HPDE6-E6E7 (cell line): Measurements from ENCODE around the gene MXRA5.
"Not testable (repeated sequence)": the region's sequence is repeated elsewhere in the genome, so short reads cannot be mapped to it uniquely, and the experiment has no call there.

Experiments used
- DNase-seq: peaks from one replicate; pipeline ENCODE4 v3.0.0; 2011; ENCODE audit warnings: missing footprints; ENCODE audit errors: extremely low spot score

The MXRA5 gene

DNA sequence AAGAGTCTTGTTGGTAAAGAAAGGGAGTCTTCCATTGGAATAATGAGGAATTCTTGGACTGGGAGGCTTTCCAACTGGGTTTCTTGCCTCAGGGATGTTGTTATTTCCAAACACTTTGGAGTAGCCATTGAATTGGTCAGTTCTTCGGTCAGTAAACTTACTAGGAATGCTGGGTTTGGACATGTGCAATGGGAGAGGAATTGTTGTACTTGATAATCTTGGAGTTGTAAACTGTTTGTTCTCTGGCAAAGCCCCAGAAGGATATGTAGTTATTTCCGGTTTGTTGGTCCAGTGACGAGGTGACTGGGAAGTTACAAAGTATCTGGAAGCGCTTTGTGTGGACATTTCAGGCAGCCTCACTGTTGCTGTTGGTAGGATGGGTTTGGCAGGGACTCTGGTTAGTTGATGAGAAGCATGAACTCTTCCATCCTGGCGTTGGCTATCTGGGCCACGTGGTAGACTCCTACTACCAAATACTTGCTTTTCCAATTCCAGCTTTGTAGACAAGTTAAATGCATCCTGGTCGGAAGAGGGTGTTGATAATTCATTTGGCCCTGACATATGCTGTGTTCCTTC is 25.9 kb downstream of the MXRA5 start:
- DNase-seq: no peak

DNA sequence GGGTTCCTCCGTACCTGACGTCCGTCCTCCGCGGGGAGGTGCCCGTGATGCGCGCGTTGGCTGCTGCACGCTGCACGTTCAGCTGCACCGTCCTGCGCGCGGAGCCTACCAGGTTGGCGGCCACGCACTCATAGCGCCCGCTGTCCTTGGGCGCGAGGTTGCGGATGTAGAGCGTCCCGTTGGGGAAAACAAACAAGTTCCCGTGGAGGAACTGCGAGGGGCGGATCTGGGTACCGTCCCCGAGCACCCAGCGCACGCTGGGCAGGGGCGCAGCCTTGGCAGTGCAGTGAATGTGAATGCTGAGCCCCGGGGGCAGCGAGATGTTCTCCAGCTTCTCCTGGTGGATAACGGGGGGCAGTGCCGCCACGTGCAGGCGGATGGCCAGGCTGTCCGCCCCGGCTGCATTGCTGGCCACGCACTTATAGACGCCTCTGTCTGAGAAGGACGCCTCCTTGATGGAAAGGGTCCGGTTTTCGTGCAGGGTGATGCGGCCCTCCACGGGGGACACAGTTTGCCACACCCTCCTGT is 29.2 kb downstream of the MXRA5 start:
- no peak for DNase-seq

DNA sequence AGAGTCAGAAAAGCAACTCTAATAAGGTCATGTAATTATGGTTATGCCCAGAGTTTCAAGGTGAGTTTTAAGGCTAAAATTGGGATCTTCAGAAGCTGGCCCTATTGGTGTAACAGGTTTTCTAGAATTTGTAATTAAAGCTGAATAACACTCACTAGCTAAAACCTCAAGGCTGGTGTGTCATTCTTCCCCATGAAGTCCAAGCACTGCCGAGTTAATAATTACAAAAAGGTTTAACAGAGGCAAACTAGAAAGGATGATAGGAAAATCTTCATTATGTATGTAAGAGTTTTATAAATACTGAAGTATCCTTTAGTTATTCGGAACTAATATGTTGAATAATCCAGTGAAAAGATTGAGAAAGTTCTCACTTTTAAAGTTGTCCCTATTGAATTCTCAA is 34.3 kb downstream of the MXRA5 start:
- DNase-seq: no peak

DNA sequence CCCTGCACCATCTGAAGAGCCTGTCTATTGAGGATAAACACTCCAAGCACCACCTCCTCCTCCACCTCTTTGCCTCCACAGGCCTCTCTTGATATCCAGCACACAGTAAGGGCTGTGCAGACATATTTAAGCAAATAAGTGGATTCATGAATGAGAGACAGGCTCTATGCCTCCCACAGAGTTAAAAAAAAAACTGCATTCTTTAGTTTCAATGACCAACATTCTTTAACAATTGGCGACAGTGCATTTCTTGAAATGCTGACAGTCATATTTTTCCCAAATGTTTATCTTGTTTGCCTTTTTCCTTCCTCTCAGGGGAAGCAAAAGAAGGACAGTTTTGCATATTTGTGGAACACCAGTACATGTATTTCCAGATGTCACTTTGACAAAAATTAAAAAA is 38.6 kb downstream of the MXRA5 start:
- no peak for DNase-seq

DNA sequence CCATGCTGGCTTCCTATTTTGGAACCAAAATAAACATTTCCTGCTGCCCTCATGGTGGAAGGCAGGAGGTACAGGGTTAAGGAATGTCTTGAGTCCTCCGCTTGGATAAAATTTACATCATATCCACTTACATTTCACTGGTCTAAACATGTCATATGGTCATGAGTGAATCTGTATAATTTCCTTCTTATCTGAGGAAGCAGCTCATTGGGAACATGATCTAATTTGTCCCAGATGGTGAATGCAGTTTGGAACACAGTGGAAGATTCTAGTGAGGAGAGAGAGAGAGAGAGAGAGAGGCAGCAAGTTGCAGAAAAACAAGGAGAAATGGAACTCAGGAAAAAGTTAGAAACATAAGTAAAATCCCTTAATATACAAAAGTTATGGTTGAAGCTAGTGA is 46.8 kb downstream of the MXRA5 start:
- no peak for DNase-seq

DNA sequence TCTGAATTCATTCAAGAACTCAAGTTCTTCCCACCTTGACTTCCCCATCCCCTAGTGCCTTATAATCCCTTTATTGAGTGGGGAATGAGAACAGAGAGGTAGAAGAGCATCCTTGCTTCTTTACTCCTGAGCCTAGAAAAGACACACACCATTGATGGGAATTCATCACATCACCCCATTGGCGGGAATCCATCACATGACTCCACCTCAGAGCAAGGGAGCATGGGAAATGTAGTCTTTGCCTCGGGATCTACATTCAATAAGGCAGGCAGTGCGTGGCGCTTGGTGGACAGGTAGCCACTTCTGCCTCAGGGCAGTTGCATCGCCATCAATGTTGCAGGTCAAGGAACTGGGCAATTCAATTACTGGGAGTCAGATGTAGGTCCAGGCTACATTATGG is 50.7 kb downstream of the MXRA5 start:
- DNase-seq: no peak

DNA sequence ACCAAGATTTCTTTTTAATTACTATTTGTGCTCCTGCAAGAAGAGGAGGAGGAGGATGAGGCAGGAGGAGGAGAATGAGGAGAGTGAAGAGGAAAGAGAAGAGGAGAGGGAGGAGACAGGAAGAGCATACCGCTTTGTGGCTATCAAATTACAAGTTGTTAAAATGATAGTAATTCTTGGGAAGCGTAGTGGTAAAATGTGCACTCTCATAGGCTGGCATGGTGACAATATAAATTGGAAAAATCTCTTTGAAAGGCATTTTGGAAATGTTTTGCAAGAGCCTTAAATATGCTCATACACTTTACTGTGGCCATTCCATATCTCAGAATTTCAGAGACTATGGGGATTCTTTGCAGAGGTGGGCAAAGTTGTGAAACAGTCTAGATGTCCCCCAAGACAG is 53.2 kb downstream of the MXRA5 start:
- no peak for DNase-seq

DNA sequence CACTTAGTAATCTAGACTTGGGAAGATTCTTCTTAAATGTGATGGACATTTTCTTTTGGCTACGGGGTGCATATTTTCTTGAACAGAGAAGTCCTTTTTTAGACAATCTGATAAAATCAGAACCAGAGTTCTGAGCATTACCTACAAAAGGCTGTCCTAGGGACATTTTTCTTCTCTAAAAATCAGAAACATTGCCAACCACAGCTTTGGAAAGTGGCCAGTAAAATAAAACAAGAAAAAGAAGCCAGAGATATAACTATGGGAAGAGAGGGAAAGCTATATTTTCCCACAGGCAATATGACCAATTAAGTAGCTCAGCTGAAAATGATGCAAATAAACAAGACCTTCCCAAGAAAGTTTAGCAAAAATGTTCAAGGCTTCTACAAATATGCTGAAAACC is 55.9 kb downstream of the MXRA5 start:
- DNase-seq: no peak

DNA sequence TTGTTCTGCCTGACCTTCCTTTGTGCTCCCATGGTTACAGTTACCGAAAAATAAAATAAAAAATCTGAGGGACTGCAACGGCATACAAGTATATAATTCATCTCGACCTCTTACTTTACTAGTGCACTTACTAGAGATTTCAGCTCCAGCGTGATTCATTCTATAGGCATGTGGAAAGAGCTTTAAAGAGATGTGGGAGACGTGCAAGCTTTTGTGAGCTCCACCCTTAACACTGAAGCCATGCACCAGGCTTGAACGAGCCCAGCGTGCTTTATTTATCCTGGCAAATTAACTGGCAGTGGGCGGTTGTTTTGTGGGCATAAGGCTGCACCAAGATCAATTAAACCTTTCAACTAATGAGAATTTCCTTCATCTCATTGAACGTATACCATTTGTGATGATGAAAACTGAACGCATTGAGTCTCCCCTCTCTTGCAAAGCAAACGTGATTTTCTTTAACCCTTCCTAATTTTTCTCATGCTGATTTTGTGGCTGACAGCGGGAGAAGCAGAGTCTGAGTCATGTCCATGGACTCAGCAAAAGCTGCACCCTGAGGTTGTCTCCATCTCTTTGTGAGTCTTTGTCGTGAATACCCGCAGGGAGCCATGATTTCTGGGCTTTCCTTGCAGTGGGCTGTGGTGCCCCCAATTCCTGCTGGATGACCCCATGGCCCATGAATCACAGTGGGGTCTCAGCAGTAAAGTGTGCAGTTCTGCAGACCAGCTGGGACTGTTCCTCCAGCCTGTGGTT is 60.1 kb downstream of the MXRA5 start:
- no peak for DNase-seq

DNA sequence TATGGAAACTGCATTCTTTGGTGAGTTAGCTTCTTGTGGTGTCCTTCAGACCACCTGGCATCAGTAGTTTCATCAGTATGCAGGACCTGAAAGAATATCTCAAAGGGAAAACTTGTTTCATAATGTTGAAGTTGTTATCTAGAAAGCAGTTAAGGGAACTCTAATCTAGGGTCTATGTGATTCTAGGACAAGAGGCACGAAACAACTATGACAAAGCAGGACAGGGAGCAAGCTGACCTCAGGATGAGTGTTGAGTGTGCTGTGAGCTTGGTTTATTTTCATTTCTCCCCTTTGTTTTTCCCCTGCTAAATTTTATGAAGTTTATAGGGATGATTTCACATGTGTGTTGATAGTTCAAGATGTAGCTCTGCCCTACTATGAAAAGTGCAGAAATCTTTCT is 65.7 kb downstream of the MXRA5 start:
- DNase-seq: no peak

DNA sequence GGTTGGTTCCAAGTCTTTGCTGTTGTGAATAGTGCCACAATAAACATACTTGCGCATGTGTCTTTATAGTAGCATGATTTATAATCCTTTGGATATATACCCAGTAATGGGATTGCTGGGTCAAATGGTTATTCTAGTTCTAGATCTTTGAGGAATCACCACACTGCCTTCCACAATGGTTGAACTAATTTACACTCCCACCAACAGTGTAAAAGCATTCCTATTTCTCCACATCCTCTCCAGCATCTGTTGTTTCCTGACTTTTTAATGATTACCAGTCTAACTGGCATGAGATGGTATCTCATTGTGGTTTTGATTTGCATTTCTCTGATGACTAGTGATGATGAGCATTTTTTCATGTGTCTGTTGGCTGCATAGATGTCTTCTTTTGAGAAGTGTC is 72.8 kb downstream of the MXRA5 start:
- not testable (repeated sequence) for DNase-seq

DNA sequence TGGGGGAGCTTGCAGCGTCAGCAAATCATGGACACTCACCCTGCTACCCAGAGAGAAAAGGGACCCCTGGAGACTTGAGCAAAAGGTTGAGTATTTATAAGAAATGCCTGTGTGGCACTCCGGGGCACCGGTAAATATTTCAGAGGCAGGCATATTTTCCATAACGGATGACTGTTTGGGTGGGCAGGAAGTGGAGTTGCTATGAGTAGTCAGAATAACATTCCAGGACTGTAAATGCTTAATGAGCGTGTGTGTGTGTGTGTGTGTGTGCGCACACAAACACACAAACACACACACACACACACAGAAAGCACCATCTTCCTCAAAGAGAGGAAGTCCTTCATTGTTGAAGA is 74.6 kb downstream of the MXRA5 start:
- no peak for DNase-seq

DNA sequence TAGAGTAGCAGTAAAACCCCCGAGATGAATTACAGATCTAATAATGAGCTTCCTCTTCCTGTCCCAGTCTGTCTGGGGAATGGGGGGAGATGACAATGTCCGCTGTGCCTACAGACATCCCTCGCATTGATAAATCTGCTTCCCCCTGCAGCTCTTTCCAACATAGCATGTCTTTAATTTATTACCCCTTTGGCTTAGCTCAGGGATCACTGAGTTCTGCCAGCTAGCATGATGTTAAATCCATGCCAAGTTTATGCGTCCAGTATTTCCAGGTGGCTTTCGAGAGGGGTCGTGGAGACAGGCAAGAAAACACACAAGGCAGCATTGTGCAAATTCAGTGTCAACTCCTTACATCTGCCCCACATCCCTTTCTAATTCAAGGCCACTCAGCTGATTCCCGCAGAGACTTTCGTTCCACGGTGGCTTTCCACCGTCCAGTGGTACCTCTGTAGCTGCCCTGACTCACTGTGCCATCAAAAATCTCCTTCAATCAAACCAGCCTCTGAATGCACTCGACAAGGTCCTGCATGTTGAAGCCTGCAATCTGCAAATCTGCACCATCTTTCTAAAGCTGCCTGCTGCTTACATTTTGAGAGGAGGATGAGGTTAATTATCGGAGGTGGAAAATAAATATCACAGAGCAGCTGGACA is 75.1 kb downstream of the MXRA5 start:
- no peak for DNase-seq

DNA sequence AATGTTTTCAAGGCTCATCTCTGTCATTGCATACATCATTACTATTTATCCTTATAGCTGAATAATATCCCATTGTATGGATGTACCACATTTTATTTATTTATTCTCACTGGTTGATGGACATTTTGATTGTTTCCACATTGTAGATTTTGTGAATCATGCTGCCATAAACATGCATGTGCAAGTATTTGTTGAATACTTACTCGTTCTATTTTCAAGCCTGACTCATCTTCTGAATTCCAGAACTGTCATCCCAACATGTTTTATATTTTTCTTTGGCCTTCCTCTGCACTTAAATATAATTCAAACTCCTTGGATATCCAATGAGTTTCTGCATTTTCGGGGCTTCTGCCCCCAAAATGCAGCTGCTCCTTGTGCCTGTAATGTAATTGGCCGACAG is 77.6 kb downstream of the MXRA5 start:
- no peak for DNase-seq

DNA sequence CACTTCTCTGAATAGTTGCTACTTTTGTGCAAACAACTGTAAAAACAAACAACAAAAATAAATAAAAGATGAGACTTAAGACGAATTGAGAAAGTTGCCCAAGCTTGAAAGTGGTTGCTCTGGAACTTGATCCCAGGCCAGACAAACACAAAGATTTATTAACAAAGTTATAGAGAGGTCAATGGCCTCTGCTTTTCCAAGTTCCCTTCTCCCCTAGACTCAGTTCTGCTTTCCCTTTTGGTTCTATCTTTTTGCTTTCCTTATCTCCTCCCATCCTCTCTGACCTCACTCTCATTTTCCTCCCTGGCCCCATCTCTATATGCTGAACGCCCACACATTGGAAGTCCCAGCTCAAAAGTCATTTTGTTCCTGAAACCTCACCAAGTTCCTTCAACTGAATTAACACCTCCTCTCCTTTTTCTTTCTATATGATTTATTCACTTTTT is 82.7 kb downstream of the MXRA5 start:
- DNase-seq: no peak

DNA sequence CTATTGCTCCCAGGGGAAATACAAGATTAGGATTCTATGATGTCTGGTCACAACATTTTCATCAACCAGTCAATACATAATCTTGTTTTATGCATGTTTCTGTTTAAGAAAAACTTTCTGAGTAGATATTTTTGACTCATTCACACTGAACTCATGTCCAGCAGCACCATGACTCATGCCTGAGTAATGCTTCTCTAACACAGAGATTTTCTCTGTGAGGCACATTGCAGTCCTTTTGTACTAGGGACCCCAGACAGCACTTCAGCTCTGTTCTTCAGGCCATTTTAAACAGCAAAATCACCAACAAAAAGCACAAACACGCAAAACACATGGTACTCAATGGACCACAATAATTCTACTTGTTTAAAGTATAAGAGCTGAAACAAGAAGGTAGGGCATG is 83.6 kb downstream of the MXRA5 start:
- no peak for DNase-seq
